Stimulated activated naive CD8-positive, alpha-beta T cell treated with anti-CD3 and anti-CD28 coated beads, Interleukin-15, Interleukin-2, amounts not matched to agents 100 ng/mL and 50 ng/mL, for 24 hours (primary cell): ENCODE results near the gene RHOD.

Experiments used
- H3K27ac Mint-ChIP-seq: one replicate; pipeline ENCODE4 v1.8.0; 2021; ENCODE audit warnings: mild to moderate bottlenecking, mixed read lengths
- H3K27me3 Mint-ChIP-seq: one replicate; pipeline ENCODE4 v1.8.0; 2021; ENCODE audit warnings: mixed read lengths
- H3K36me3 Mint-ChIP-seq: one replicate; pipeline ENCODE4 v1.8.0; 2021; ENCODE audit warnings: low read depth, mixed read lengths
- H3K4me1 Mint-ChIP-seq: one replicate; pipeline ENCODE4 v1.8.0; 2021; ENCODE audit warnings: low read depth, mixed read lengths
- H3K4me3 Mint-ChIP-seq: one replicate; pipeline ENCODE4 v1.8.0; 2021; ENCODE audit warnings: mild to moderate bottlenecking, mixed read lengths
- H3K9me3 Mint-ChIP-seq: one replicate; pipeline ENCODE4 v1.8.0; 2021; ENCODE audit warnings: mixed read lengths

RHOD gene

GRCh38 chr11:67026941-67027340 lies 29.7 kb upstream of the RHOD start:
- Mint-ChIP-seq H3K4me3 (no peak overlapping the region), H3K9me3 (no peaks in the 10 kb centered on the region), H3K27me3 (peaks cover 75% of the 10 kb centered on the region), H3K27ac (no peak overlapping the region), H3K4me1 (peaks cover 26% of the 10 kb centered on the region), H3K36me3 (no peaks in the 10 kb centered on the region)

GRCh38 chr11:67027483-67027930 lies 29.1 kb upstream of the RHOD start:
- Mint-ChIP-seq H3K27me3 (peaks cover 72% of the 10 kb centered on the region), H3K27ac (no peak overlapping the region), H3K9me3 (no peaks in the 10 kb centered on the region), H3K4me3 (no peak overlapping the region), H3K4me1 (peaks cover 24% of the 10 kb centered on the region), H3K36me3 (no peaks in the 10 kb centered on the region)

GRCh38 chr11:67027943-67028542 lies 28.6 kb upstream of the RHOD start:
- H3K4me3 Mint-ChIP-seq = no peak overlapping the region
- H3K36me3 Mint-ChIP-seq = no peaks in the 10 kb centered on the region
- no peak overlapping the region for H3K27ac Mint-ChIP-seq
- peaks cover 21% of the 10 kb centered on the region for H3K4me1 Mint-ChIP-seq
- no peaks in the 10 kb centered on the region for H3K9me3 Mint-ChIP-seq
- H3K27me3 Mint-ChIP-seq = peaks cover 69% of the 10 kb centered on the region

- Mint-ChIP-seq H3K27me3 (peaks cover 72% of the 10 kb centered on the region), H3K4me1 (peaks cover 21% of the 10 kb centered on the region), H3K9me3 (no peaks in the 10 kb centered on the region), H3K36me3 (no peaks in the 10 kb centered on the region), H3K4me3 (no peak overlapping the region), H3K27ac (no peak overlapping the region)
Observed at GRCh38 chr11:67029146-67029545, 27.5 kb upstream of the RHOD start.

- Mint-ChIP-seq H3K9me3 (no peaks in the 10 kb centered on the region), H3K36me3 (no peaks in the 10 kb centered on the region), H3K4me1 (peaks cover 8% of the 10 kb centered on the region), H3K27ac (no peak overlapping the region), H3K4me3 (no peak overlapping the region), H3K27me3 (peaks cover 58% of the 10 kb centered on the region)
Observed at GRCh38 chr11:67030976-67031375, 25.7 kb upstream of the RHOD start.

- H3K27ac Mint-ChIP-seq = no peak overlapping the region
Observed at GRCh38 chr11:67031791-67032561, 24.7 kb upstream of the RHOD start.

GRCh38 chr11:67032830-67033551 lies 23.7 kb upstream of the RHOD start:
- Mint-ChIP-seq H3K9me3 (no peaks in the 10 kb centered on the region), H3K4me3 (no peak overlapping the region), H3K27ac (no peak overlapping the region), H3K36me3 (no peaks in the 10 kb centered on the region), H3K27me3 (peaks cover 46% of the 10 kb centered on the region), H3K4me1 (peaks cover 8% of the 10 kb centered on the region)

More at GRCh38 chr11:67031791-67032561, 24.7 kb upstream of the RHOD start:
- Mint-ChIP-seq H3K27me3 (peaks cover 48% of the 10 kb centered on the region), H3K9me3 (no peaks in the 10 kb centered on the region), H3K36me3 (no peaks in the 10 kb centered on the region), H3K4me3 (no peak overlapping the region), H3K4me1 (peaks cover 8% of the 10 kb centered on the region)

- Mint-ChIP-seq H3K27me3 (peaks cover 46% of the 10 kb centered on the region), H3K4me3 (no peak overlapping the region), H3K4me1 (peaks cover 8% of the 10 kb centered on the region), H3K27ac (no peak overlapping the region), H3K36me3 (no peaks in the 10 kb centered on the region), H3K9me3 (no peaks in the 10 kb centered on the region)
Observed at GRCh38 chr11:67033661-67034166, 22.9 kb upstream of the RHOD start.

GRCh38 chr11:67034350-67034749 lies 22.3 kb upstream of the RHOD start:
- Mint-ChIP-seq H3K4me1 (peaks cover 8% of the 10 kb centered on the region), H3K4me3 (no peak overlapping the region), H3K27me3 (peaks cover 40% of the 10 kb centered on the region), H3K27ac (no peak overlapping the region), H3K9me3 (no peaks in the 10 kb centered on the region), H3K36me3 (no peaks in the 10 kb centered on the region)

- Mint-ChIP-seq H3K4me3 (no peak overlapping the region), H3K27me3 (peaks cover 9% of the 10 kb centered on the region), H3K9me3 (no peaks in the 10 kb centered on the region)
Observed at GRCh38 chr11:67040147-67040546, 16.5 kb upstream of the RHOD start.

GRCh38 chr11:67041602-67042001 lies 15.0 kb upstream of the RHOD start:
- Mint-ChIP-seq H3K27ac (no peak overlapping the region), H3K27me3 (peaks cover 9% of the 10 kb centered on the region)

More at GRCh38 chr11:67040147-67040546, 16.5 kb upstream of the RHOD start:
- no peaks in the 10 kb centered on the region for H3K36me3 Mint-ChIP-seq
- H3K27ac Mint-ChIP-seq = no peak overlapping the region
- no peaks in the 10 kb centered on the region for H3K4me1 Mint-ChIP-seq

GRCh38 chr11:67043572-67044349 lies 12.9 kb upstream of the RHOD start:
- Mint-ChIP-seq H3K36me3 (no peaks in the 10 kb centered on the region), H3K9me3 (no peaks in the 10 kb centered on the region), H3K27ac (no peak overlapping the region), H3K4me1 (no peaks in the 10 kb centered on the region), H3K27me3 (peaks cover 6% of the 10 kb centered on the region), H3K4me3 (no peak overlapping the region)

More at GRCh38 chr11:67041602-67042001, 15.0 kb upstream of the RHOD start:
- Mint-ChIP-seq H3K9me3 (no peaks in the 10 kb centered on the region), H3K4me1 (no peaks in the 10 kb centered on the region), H3K36me3 (no peaks in the 10 kb centered on the region), H3K4me3 (no peak overlapping the region)

GRCh38 chr11:67044496-67044895 lies 12.2 kb upstream of the RHOD start:
- H3K27ac Mint-ChIP-seq = no peak overlapping the region
- no peak overlapping the region for H3K4me3 Mint-ChIP-seq
- H3K27me3 Mint-ChIP-seq = peaks cover 6% of the 10 kb centered on the region
- H3K9me3 Mint-ChIP-seq = no peaks in the 10 kb centered on the region
- no peaks in the 10 kb centered on the region for H3K36me3 Mint-ChIP-seq
- no peaks in the 10 kb centered on the region for H3K4me1 Mint-ChIP-seq

GRCh38 chr11:67045314-67045713 lies 11.3 kb upstream of the RHOD start:
- Mint-ChIP-seq H3K4me1 (no peaks in the 10 kb centered on the region), H3K4me3 (no peak overlapping the region), H3K27me3 (peaks cover 6% of the 10 kb centered on the region), H3K27ac (no peak overlapping the region), H3K36me3 (no peaks in the 10 kb centered on the region), H3K9me3 (no peaks in the 10 kb centered on the region)
